Measurements from ENCODE around the gene RNF151. TPM values are rescaled to one million over a fixed set of nuclear protein-coding genes. Genes with fewer than 3 reads are reported as not detected.

The RNF151 gene
- total and polyA plus RNA-seq, 3 experiments from 2014 or later, result not detected

DNA sequence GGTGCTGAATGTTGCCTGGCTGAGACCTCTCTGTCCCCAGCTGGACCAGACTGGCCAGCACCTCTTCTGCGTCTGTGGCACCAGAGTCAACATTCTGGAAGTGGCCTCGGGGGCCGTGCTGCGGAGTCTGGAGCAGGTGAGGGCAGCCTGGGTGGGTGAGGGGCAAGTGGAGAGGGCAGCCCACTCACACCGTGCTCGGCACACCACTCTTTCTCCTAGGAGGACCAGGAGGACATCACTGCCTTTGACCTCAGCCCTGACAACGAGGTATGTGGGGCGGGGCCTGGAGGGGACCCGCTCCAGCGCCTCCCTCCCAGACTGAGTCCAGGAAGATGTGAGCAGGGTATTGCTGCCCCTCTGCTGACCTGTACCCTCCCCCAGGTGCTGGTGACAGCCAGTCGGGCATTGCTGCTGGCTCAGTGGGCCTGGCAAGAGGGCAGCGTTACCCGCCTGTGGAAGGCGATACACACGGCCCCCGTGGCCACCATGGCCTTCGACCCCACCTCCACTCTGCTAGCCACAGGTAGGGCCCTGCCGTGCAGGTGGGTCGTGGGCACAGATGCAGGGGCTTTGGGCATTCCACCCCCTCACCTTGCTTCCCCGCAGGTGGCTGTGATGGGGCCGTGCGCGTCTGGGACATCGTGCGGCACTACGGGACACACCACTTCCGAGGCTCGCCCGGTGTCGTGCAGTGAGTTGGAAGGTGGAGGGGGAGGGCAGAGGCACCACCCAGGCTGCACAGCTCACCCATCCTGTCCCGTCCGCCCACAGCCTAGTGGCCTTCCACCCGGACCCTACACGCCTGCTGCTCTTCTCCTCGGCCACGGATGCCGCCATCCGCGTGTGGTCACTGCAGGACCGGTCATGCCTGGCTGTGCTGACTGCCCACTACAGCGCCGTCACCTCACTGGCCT lies 7.8 kb downstream of the RNF151 start:
- Histone ChIP-seq H3K4me1 (ENCODE audit: insufficient read depth, low read length) (peaks cover 17% of the 10 kb centered on the region), H3K27me3 (ENCODE audit: insufficient read depth, low read length, poor library complexity, severe bottlenecking) (no peaks in the 10 kb centered on the region), H3K36me3 (ENCODE audit: insufficient read depth, low read length) (peaks cover 20% of the 10 kb centered on the region), H3K27ac (ENCODE audit: low read depth, low read length) (no peak overlapping the region), H3K9me3 (ENCODE audit: low read length) (no peaks in the 10 kb centered on the region), H3K4me3 (ENCODE audit: low read length) (no peak overlapping the region)
- peaks cover 0 to 5% (median 0%) of the 10 kb centered on the region in 5 donors for H3K9me3 Mint-ChIP-seq
- H3K4me1 Mint-ChIP-seq, result peaks cover 17 to 20% (median 19%) of the 10 kb centered on the region in 3 donors
- CTCF ChIA-PET, result interaction anchor here (0.7 kb wide), 1 partner anchor 30 kb away, joined by 3 read pairs; no protein-coding TSS in a partner anchor
- POLR2A ChIA-PET, result interaction anchor here (0.8 kb wide), 1 partner anchor 10 kb away, joined by 3 read pairs; the partner anchor contains the start of gene RPS2
- H3K27ac Mint-ChIP-seq, result no peak overlapping the region
- peaks cover under 1 to 5% of the 10 kb centered on the region in 2 donors for H3K27me3 Mint-ChIP-seq
- H3K4me3 Mint-ChIP-seq, result peak overlapping the region in 4 of 7 donors; percentile 12 to 74 (median 32)
- DNase-seq, result no peak
- peaks cover 0 to 57% (median 2%) of the 10 kb centered on the region in 3 donors for H3K36me3 Mint-ChIP-seq

DNA sequence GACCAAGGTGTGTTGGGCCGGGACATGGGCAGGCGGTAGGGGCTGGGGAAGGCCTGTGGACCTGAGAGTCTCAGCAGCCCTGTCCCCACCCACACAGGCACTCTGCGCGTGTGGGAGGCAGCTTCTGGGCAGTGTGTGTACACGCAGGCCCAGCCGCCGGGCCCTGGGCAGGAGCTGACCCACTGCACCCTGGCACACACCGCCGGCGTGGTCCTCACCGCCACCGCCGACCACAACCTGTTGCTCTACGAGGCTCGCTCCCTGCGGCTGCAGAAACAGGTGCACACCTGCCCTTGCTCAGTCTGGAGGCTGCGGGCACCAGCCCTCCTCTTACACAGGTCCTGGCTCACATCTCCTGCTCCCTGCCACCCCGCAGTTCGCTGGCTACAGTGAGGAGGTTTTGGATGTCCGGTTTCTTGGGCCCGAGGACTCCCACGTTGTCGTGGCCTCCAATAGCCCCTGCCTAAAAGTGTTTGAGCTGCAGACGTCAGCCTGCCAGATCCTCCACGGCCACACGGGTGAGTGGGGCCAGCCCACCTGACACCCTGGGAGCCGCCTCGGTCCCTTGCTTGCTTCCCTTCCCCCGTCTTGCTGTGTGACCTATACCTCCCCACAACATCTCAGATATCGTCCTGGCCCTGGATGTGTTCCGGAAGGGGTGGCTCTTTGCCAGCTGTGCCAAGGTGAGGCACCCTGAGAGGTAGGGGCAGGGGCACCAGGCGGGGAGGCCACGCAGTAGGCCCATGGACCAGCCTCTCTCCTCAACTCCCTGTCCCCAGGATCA lies 9.0 kb downstream of the RNF151 start:
- POLR2A ChIA-PET, result interaction anchor here (0.8 kb wide), 1 partner anchor 11 kb away, joined by 3 read pairs; the partner anchor contains the start of gene RPS2
- CTCF ChIA-PET, result no interaction called here

GRCh38 chr16:1976216-1976520 lies 9.5 kb downstream of the RNF151 start:
- H3K27ac ChIP-seq (ENCODE audit: low read depth, low read length), result no peak overlapping the region
- Mint-ChIP-seq H3K4me1 (peaks cover 13 to 15% (median 14%) of the 10 kb centered on the region in 3 donors), H3K27ac (no peak overlapping the region), H3K27me3 (peaks cover 6 to 13% of the 10 kb centered on the region in 2 donors), H3K4me3 (no peak overlapping the region), H3K36me3 (peaks cover 0 to 57% (median 2%) of the 10 kb centered on the region in 3 donors), H3K9me3 (peaks cover 0 to 5% (median 0%) of the 10 kb centered on the region in 5 donors)
- CTCF ChIA-PET, result no interaction called here
- H3K27me3 ChIP-seq (ENCODE audit: insufficient read depth, low read length, poor library complexity, severe bottlenecking), result peaks cover 8% of the 10 kb centered on the region
- H3K9me3 ChIP-seq (ENCODE audit: low read length), result no peaks in the 10 kb centered on the region
- H3K4me3 ChIP-seq (ENCODE audit: low read length), result no peak overlapping the region
- DNase-seq, result no peak
- peaks cover 12% of the 10 kb centered on the region for H3K4me1 ChIP-seq (ENCODE audit: insufficient read depth, low read length)
- peaks cover 20% of the 10 kb centered on the region for H3K36me3 ChIP-seq (ENCODE audit: insufficient read depth, low read length)
- POLR2A ChIA-PET, result interaction anchor here (1.4 kb wide), 1 partner anchor 11 kb away, joined by 5 read pairs; the partner anchor contains the start of gene RPS2

More for the DNA sequence above, 9.0 kb downstream of the RNF151 start:
- Histone ChIP-seq H3K27ac (ENCODE audit: low read depth, low read length) (no peak overlapping the region), H3K36me3 (ENCODE audit: insufficient read depth, low read length) (peaks cover 20% of the 10 kb centered on the region), H3K4me3 (ENCODE audit: low read length) (no peak overlapping the region), H3K27me3 (ENCODE audit: insufficient read depth, low read length, poor library complexity, severe bottlenecking) (peaks cover 3% of the 10 kb centered on the region), H3K9me3 (ENCODE audit: low read length) (no peaks in the 10 kb centered on the region), H3K4me1 (ENCODE audit: insufficient read depth, low read length) (peaks cover 17% of the 10 kb centered on the region)
- peaks cover 0 to 5% (median 0%) of the 10 kb centered on the region in 5 donors for H3K9me3 Mint-ChIP-seq
- peaks cover 17 to 20% (median 19%) of the 10 kb centered on the region in 3 donors for H3K4me1 Mint-ChIP-seq
- no peak overlapping the region for H3K27ac Mint-ChIP-seq
- H3K4me3 Mint-ChIP-seq, result peak overlapping the region in 1 of 7 donors; percentile 56
- H3K36me3 Mint-ChIP-seq, result peaks cover 0 to 57% (median 2%) of the 10 kb centered on the region in 3 donors
- no peak for DNase-seq
- peaks cover 3 to 9% of the 10 kb centered on the region in 2 donors for H3K27me3 Mint-ChIP-seq

DNA sequence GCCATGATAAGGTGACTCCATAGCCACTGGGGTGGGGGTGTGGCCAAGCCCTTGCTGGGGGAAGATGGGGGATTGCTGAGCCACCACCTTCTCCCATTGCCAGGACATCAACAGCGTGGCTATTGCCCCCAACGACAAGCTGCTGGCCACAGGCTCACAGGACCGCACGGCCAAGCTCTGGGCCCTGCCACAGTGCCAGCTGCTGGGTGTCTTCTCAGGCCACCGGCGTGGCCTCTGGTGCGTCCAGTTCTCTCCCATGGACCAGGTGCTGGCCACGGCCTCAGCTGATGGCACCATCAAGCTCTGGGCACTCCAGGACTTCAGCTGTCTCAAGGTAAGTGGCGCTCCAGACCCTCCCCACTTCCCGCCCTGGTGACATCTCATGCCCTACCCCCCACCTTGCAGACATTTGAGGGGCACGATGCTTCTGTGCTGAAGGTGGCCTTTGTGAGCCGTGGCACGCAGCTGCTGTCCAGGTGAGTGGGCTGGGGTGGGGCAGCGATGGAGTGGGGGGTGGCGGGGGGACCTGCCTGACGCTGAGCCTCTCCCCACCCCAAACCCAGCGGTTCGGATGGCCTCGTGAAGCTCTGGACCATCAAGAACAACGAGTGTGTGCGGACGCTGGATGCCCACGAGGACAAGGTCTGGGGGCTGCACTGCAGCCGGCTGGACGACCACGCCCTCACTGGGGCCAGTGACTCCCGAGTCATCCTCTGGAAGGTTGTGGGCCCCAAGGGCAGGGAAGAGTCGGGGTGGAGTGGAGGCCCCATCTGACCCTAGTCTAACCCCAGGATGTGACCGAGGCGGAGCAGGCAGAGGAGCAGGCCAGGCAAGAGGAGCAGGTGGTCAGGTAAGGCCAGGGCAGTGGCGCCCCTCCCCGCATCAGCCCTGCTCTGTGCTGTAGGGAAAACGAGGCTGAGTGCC lies 10.6 kb downstream of the RNF151 start:
- ChIA-PET POLR2A (interaction anchor here (1.4 kb wide), 1 partner anchor 13 kb away, joined by 5 read pairs; the partner anchor contains the start of gene RPS2), CTCF (interaction anchor here (1.0 to 1.1 kb wide), 2 partner anchors 27 to 163 kb away, joined by 3 to 4 read pairs; no protein-coding TSS in a partner anchor)
- Mint-ChIP-seq H3K9me3 (no peaks in the 10 kb centered on the region), H3K27ac (no peak overlapping the region), H3K4me1 (peaks cover 6% of the 10 kb centered on the region in 3 donors), H3K27me3 (peaks cover 11 to 12% of the 10 kb centered on the region in 2 donors), H3K36me3 (peaks cover 0 to 51% (median 2%) of the 10 kb centered on the region in 3 donors), H3K4me3 (no peak overlapping the region)
- Histone ChIP-seq H3K27me3 (ENCODE audit: insufficient read depth, low read length, poor library complexity, severe bottlenecking) (peaks cover 16% of the 10 kb centered on the region), H3K4me3 (ENCODE audit: low read length) (no peak overlapping the region), H3K27ac (ENCODE audit: low read depth, low read length) (no peak overlapping the region), H3K9me3 (ENCODE audit: low read length) (no peaks in the 10 kb centered on the region), H3K4me1 (ENCODE audit: insufficient read depth, low read length) (peaks cover 9% of the 10 kb centered on the region), H3K36me3 (ENCODE audit: insufficient read depth, low read length) (peaks cover 20% of the 10 kb centered on the region)
- no peak for DNase-seq

GRCh38 chr16:1977875-1978268 lies 11.2 kb downstream of the RNF151 start:
- no peak for DNase-seq
- peaks cover 6% of the 10 kb centered on the region for H3K4me1 ChIP-seq (ENCODE audit: insufficient read depth, low read length)
- H3K27ac Mint-ChIP-seq, result no peak overlapping the region
- peaks cover 16% of the 10 kb centered on the region for H3K27me3 ChIP-seq (ENCODE audit: insufficient read depth, low read length, poor library complexity, severe bottlenecking)
- no peaks in the 10 kb centered on the region for H3K9me3 Mint-ChIP-seq
- POLR2A ChIA-PET, result no interaction called here
- H3K36me3 ChIP-seq (ENCODE audit: insufficient read depth, low read length), result peaks cover 20% of the 10 kb centered on the region
- peaks cover 12% of the 10 kb centered on the region in 2 donors for H3K27me3 Mint-ChIP-seq
- no peaks in the 10 kb centered on the region for H3K9me3 ChIP-seq (ENCODE audit: low read length)
- no peak overlapping the region for H3K27ac ChIP-seq (ENCODE audit: low read depth, low read length)
- H3K4me3 ChIP-seq (ENCODE audit: low read length), result no peak overlapping the region
- CTCF ChIA-PET, result interaction anchor here (1.1 kb wide), 1 partner anchor 26 kb away, joined by 3 read pairs; no protein-coding TSS in a partner anchor
- H3K4me3 Mint-ChIP-seq, result no peak overlapping the region
- H3K36me3 Mint-ChIP-seq, result peaks cover 0 to 48% (median 2%) of the 10 kb centered on the region in 3 donors
- peaks cover 2 to 6% (median 3%) of the 10 kb centered on the region in 3 donors for H3K4me1 Mint-ChIP-seq

DNA sequence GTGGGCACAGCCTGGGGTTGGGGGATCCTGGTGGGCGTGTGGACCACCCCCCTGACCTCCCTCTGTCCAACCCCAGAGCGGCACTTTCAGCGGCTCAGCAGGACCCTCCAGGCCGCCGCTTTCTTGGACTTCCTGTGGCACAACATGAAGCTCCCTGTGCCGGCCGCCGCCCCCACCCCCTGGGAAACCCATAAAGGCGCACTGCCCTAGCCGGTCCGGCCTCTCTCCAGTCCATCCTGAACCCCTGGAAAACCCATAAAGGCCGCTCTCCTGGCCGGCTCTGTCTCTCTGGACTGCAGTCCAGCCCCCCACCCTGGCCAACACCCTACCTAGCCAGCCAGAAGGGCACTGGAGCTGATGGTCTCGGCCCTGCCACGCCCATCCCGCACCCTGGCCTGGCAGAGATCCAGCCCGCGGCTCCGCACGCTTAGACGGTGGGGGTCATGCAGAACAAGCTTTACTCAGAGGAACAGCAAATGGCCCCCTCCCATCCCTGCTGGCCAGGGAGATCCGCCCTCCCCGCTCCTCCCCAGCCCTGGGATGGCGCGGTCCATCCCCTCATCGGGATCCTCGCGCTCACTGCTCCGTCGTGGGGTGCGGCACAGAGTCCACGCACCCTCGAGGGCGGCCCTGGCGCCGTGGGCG lies 11.9 kb downstream of the RNF151 start:
- ChIA-PET POLR2A (interaction anchor here (0.5 to 1.7 kb wide), 2 partner anchors 44 to 196 kb away, joined by 3 to 4 read pairs; partner anchors contain the start of genes NUBP2 and SPSB3), CTCF (no interaction called here)
- Mint-ChIP-seq H3K4me3 (no peak overlapping the region), H3K4me1 (peaks cover 2 to 11% (median 6%) of the 10 kb centered on the region in 3 donors), H3K36me3 (peaks cover 0 to 45% (median 2%) of the 10 kb centered on the region in 3 donors), H3K9me3 (no peaks in the 10 kb centered on the region), H3K27me3 (peaks cover 12 to 16% of the 10 kb centered on the region in 2 donors), H3K27ac (no peak overlapping the region)
- H3K9me3 ChIP-seq (ENCODE audit: low read length), result no peaks in the 10 kb centered on the region
- peaks cover 16% of the 10 kb centered on the region for H3K27me3 ChIP-seq (ENCODE audit: insufficient read depth, low read length, poor library complexity, severe bottlenecking)
- H3K4me3 ChIP-seq (ENCODE audit: low read length), result no peak overlapping the region
- no peak for DNase-seq
- H3K4me1 ChIP-seq (ENCODE audit: insufficient read depth, low read length), result peaks cover 9% of the 10 kb centered on the region
- peaks cover 20% of the 10 kb centered on the region for H3K36me3 ChIP-seq (ENCODE audit: insufficient read depth, low read length)
- no peak overlapping the region for H3K27ac ChIP-seq (ENCODE audit: low read depth, low read length)

Measured in CD8-positive, alpha-beta memory T cell (primary cell).